ENCODE measurements around the gene NUDT17. TPM values are rescaled to one million over a fixed set of nuclear protein-coding genes. Genes with fewer than 3 reads are reported as not detected.

The NUDT17 gene
- total RNA-seq, 1 donor from 2014 or later, result 0.53 TPM

- DNase-seq (ENCODE audit: low read depth) (no peak), FAIRE-seq (no peak)
- no peak overlapping the region for H3K4me3 ChIP-seq (ENCODE audit: low read depth, low read length)
- no peak for TF ChIP-seq CTCF (IDR thresholded peaks at IDR 0.05; ENCODE audit: insufficient read depth, low read length, severe bottlenecking)
- H3K36me3 ChIP-seq (ENCODE audit: control insufficient read depth, insufficient read depth, low read length), result no peaks in the 10 kb centered on the region
- H3K27me3 ChIP-seq (ENCODE audit: control insufficient read depth, insufficient read depth, low read length), result no peaks in the 10 kb centered on the region
Measured at GRCh38 chr1:145879775-145880174, 34.3 kb downstream of the NUDT17 start.

- no peak for TF ChIP-seq CTCF (IDR thresholded peaks at IDR 0.05; ENCODE audit: insufficient read depth, low read length, severe bottlenecking)
- peak; percentile 44 for DNase-seq (ENCODE audit: low read depth)
- peak overlapping the region; percentile 58 for H3K4me3 ChIP-seq (ENCODE audit: low read depth, low read length)
- H3K27me3 ChIP-seq (ENCODE audit: control insufficient read depth, insufficient read depth, low read length), result no peaks in the 10 kb centered on the region
- FAIRE-seq, result no peak
- H3K36me3 ChIP-seq (ENCODE audit: control insufficient read depth, insufficient read depth, low read length), result no peaks in the 10 kb centered on the region
Measured at GRCh38 chr1:145884675-145885074, 39.2 kb downstream of the NUDT17 start.

GRCh38 chr1:145885738-145886287 lies 40.4 kb downstream of the NUDT17 start, which contains the start of gene ANKRD35:
TSS of gene ANKRD35 (minus strand) at chr1:145885866. CDS start at chr1:145885758, 108 bp downstream.
- peak; percentile 66 for DNase-seq (ENCODE audit: low read depth)
- no peak for TF ChIP-seq CTCF (IDR thresholded peaks at IDR 0.05; ENCODE audit: insufficient read depth, low read length, severe bottlenecking)
- peak within 1 kb of the TSS; percentile 58 for H3K4me3 ChIP-seq (ENCODE audit: low read depth, low read length)
- no peaks in the 10 kb centered on the region for H3K36me3 ChIP-seq (ENCODE audit: control insufficient read depth, insufficient read depth, low read length)
- FAIRE-seq, result no peak
- no peaks in the 10 kb centered on the region for H3K27me3 ChIP-seq (ENCODE audit: control insufficient read depth, insufficient read depth, low read length)

- Histone ChIP-seq H3K36me3 (ENCODE audit: control insufficient read depth, insufficient read depth, low read length) (no peaks in the 10 kb centered on the region), H3K4me3 (ENCODE audit: low read depth, low read length) (peak overlapping the region; percentile 58), H3K27me3 (ENCODE audit: control insufficient read depth, insufficient read depth, low read length) (no peaks in the 10 kb centered on the region)
- no peak for TF ChIP-seq CTCF (IDR thresholded peaks at IDR 0.05; ENCODE audit: insufficient read depth, low read length, severe bottlenecking)
- DNase-seq (ENCODE audit: low read depth) (no peak), FAIRE-seq (no peak)
Measured at GRCh38 chr1:145886390-145886789, 41.0 kb downstream of the NUDT17 start.

- Histone ChIP-seq H3K36me3 (ENCODE audit: control insufficient read depth, insufficient read depth, low read length) (no peaks in the 10 kb centered on the region), H3K4me3 (ENCODE audit: low read depth, low read length) (no peak overlapping the region), H3K27me3 (ENCODE audit: control insufficient read depth, insufficient read depth, low read length) (no peaks in the 10 kb centered on the region)
- no peak for FAIRE-seq
- DNase-seq (ENCODE audit: low read depth), result no peak
- no peak for TF ChIP-seq CTCF (IDR thresholded peaks at IDR 0.05; ENCODE audit: insufficient read depth, low read length, severe bottlenecking)
Measured at GRCh38 chr1:145886816-145887215, 41.4 kb downstream of the NUDT17 start.

GRCh38 chr1:145887631-145888030 lies 42.2 kb downstream of the NUDT17 start:
- no peak for TF ChIP-seq CTCF (IDR thresholded peaks at IDR 0.05; ENCODE audit: insufficient read depth, low read length, severe bottlenecking)
- FAIRE-seq, result no peak
- Histone ChIP-seq H3K4me3 (ENCODE audit: low read depth, low read length) (no peak overlapping the region), H3K27me3 (ENCODE audit: control insufficient read depth, insufficient read depth, low read length) (no peaks in the 10 kb centered on the region), H3K36me3 (ENCODE audit: control insufficient read depth, insufficient read depth, low read length) (no peaks in the 10 kb centered on the region)
- no peak for DNase-seq (ENCODE audit: low read depth)

Data from bronchial epithelial cell (primary cell).